NB4 (cell line): Measurements from ENCODE around the gene CACNA1D.

ENCODE experiments used
- DNase-seq: peaks from one replicate; pipeline ENCODE4 v3.0.0; 2010; ENCODE audit warnings: low read depth
- H3K4me3 ChIP-seq: one replicate; pipeline ENCODE4 v1.5.1; 2011; ENCODE audit warnings: mild to moderate bottlenecking, low read depth, low read length, moderate library complexity
- CTCF ChIP-seq: IDR thresholded peaks from one replicate; pipeline ENCODE4 v1.5.1; 2012; ENCODE audit warnings: low read depth, low read length
- MYC ChIP-seq: IDR thresholded peaks from 2 replicates; pipeline ENCODE4 v1.6.1; 2011; ENCODE audit warnings: low read depth, low read length
- POLR2A ChIP-seq: IDR thresholded peaks from 2 replicates; pipeline ENCODE4 v1.6.1; 2011; ENCODE audit warnings: mild to moderate bottlenecking; ENCODE audit not compliant: insufficient read length; ENCODE audit errors: extremely low read depth
- TF ChIP-seq, protein P1 (sequence below): IDR thresholded peaks from 2 replicates; pipeline ENCODE4 v1.6.1; 2011; ENCODE audit warnings: low read depth, low read length

The CACNA1D gene

GRCh38 chr3:53739966-53740365 lies 245.6 kb downstream of the CACNA1D start:
- H3K4me3 ChIP-seq: no peak overlapping the region
- TF ChIP-seq POLR2A (no peak), MYC (no peak), CTCF (no peak)
- TF ChIP-seq, protein P1, sequence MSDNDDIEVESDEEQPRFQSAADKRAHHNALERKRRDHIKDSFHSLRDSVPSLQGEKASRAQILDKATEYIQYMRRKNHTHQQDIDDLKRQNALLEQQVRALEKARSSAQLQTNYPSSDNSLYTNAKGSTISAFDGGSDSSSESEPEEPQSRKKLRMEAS: no peak
- no peak for DNase-seq

DNA sequence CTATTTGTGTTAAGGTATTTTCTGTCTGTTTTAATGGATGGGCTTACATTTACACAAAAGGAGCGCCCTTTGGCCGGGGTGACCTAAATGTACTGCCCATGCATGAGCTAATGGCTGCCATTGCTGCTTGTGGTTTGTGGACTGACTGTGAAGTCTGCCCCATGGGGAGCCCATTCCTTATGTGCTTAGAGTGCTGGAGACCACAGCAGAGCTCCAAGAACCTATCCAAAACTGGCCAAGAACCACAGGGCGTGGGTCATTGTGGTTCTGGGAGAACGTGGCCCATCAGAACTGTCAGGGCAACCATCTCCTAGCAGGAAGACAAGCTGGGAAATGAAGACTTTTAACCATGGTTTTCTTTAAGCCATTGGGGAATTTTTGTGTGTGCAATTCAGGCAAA lies 246.5 kb downstream of the CACNA1D start:
- no peak for DNase-seq
- H3K4me3 ChIP-seq: no peak overlapping the region
- TF ChIP-seq CTCF: no peak
- no peak for TF ChIP-seq POLR2A
- no peak for TF ChIP-seq MYC
- TF ChIP-seq, protein P1: no peak

DNA sequence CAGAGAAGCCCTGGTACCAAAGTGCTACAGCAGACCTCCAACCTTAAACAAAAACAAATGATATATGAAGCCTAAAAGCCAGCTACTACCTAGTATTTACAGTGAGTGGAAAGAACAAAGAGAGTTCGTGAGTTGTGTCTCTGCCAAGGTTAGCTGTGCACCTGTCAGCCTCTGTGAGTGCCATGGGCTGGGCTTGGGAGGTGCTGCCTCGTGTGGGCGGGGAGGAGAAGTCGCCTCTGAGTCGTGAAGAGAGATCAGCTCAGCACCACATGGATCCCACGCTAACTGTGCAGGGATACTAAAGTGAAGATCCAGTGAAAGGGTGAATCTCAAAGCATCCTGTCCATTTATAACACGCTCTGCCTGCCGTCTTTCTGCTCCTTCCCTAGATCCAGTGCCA lies 249.9 kb downstream of the CACNA1D start:
- TF ChIP-seq POLR2A (no peak), CTCF (no peak), MYC (no peak)
- TF ChIP-seq, protein P1: no peak
- no peak for DNase-seq

DNA sequence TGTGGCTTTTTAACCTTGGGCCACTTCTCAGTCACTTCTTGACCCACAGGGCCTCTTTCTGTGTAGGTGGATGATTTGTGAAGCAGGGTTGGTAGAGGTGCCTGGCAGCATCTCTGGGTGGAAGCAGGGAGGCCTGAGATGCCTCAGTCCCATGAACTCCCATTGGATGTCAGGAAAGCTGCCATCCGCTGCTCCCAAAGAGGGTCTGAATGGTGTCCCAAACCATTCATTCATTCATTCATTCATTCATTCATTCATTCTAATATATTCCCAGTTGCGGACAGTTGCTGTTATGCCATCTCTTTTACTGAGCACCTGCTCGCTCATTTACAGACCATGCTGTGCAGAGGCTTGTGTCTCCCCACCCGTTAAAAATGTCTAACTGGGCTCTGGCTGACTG lies 253.1 kb downstream of the CACNA1D start:
- no peak for DNase-seq

More for the DNA sequence above, 249.9 kb downstream of the CACNA1D start:
- H3K4me3 ChIP-seq: no peak overlapping the region

GRCh38 chr3:53748512-53749271 lies 254.3 kb downstream of the CACNA1D start:
- no peak overlapping the region for H3K4me3 ChIP-seq

More for the DNA sequence above, 253.1 kb downstream of the CACNA1D start:
- TF ChIP-seq, protein P1: no peak
- TF ChIP-seq POLR2A (no peak), CTCF (no peak), MYC (no peak)
- no peak overlapping the region for H3K4me3 ChIP-seq

More at GRCh38 chr3:53748512-53749271, 254.3 kb downstream of the CACNA1D start:
- TF ChIP-seq, protein P1: no peak
- no peak for TF ChIP-seq CTCF
- TF ChIP-seq POLR2A: no peak
- no peak for TF ChIP-seq MYC
- DNase-seq: no peak
